CMK (cell line): ENCODE results near the gene DUOXA1.
"Not testable (repeated sequence)": the region's sequence is repeated elsewhere in the genome, so short reads cannot be mapped to it uniquely, and the experiment has no call there.

Source experiments
- DNase-seq: peaks from one replicate; pipeline ENCODE4 v3.0.0-alpha.2; 2010; ENCODE audit warnings: low read depth

The DUOXA1 gene

GRCh38 chr15:45150997-45151396 is 21.3 kb upstream of the DUOXA1 start:
- no peak for DNase-seq

GRCh38 chr15:45150481-45150880 is 20.8 kb upstream of the DUOXA1 start:
- no peak for DNase-seq

GRCh38 chr15:45149060-45149459 is 19.4 kb upstream of the DUOXA1 start:
- no peak for DNase-seq

- no peak for DNase-seq
Observed at GRCh38 chr15:45148076-45149059, 18.7 kb upstream of the DUOXA1 start.

- DNase-seq: no peak
Observed at GRCh38 chr15:45147606-45148005, 17.9 kb upstream of the DUOXA1 start.

- DNase-seq: no peak
Observed at GRCh38 chr15:45146405-45146804, 16.7 kb upstream of the DUOXA1 start.

- DNase-seq: no peak
Observed at GRCh38 chr15:45144775-45145174, 15.1 kb upstream of the DUOXA1 start.

GRCh38 chr15:45143946-45144345 is 14.3 kb upstream of the DUOXA1 start:
- no peak for DNase-seq

GRCh38 chr15:45143056-45143455 is 13.4 kb upstream of the DUOXA1 start:
- DNase-seq: no peak

GRCh38 chr15:45141386-45141785 is 11.7 kb upstream of the DUOXA1 start:
- no peak for DNase-seq

- no peak for DNase-seq
Observed at GRCh38 chr15:45140557-45141250, 11.0 kb upstream of the DUOXA1 start.

GRCh38 chr15:45139770-45140169 is 10.1 kb upstream of the DUOXA1 start:
- no peak for DNase-seq

GRCh38 chr15:45138814-45139765 is 9.4 kb upstream of the DUOXA1 start:
- DNase-seq: no peak

- no peak for DNase-seq
Observed at GRCh38 chr15:45137703-45138102, 8.0 kb upstream of the DUOXA1 start.

GRCh38 chr15:45136378-45136764 is 6.7 kb upstream of the DUOXA1 start:
- no peak for DNase-seq

GRCh38 chr15:45135705-45136377 is 6.2 kb upstream of the DUOXA1 start:
- not testable (repeated sequence) for DNase-seq

GRCh38 chr15:45134682-45135604 is 5.3 kb upstream of the DUOXA1 start:
- DNase-seq: no peak

- no peak for DNase-seq
Observed at GRCh38 chr15:45134046-45134445, 4.4 kb upstream of the DUOXA1 start.

GRCh38 chr15:45133561-45133920 is 3.9 kb upstream of the DUOXA1 start:
- no peak for DNase-seq

GRCh38 chr15:45132844-45133560 is 3.3 kb upstream of the DUOXA1 start:
- DNase-seq: no peak
